Measurements from ENCODE around the gene WFS1.

Gene WFS1

DNA sequence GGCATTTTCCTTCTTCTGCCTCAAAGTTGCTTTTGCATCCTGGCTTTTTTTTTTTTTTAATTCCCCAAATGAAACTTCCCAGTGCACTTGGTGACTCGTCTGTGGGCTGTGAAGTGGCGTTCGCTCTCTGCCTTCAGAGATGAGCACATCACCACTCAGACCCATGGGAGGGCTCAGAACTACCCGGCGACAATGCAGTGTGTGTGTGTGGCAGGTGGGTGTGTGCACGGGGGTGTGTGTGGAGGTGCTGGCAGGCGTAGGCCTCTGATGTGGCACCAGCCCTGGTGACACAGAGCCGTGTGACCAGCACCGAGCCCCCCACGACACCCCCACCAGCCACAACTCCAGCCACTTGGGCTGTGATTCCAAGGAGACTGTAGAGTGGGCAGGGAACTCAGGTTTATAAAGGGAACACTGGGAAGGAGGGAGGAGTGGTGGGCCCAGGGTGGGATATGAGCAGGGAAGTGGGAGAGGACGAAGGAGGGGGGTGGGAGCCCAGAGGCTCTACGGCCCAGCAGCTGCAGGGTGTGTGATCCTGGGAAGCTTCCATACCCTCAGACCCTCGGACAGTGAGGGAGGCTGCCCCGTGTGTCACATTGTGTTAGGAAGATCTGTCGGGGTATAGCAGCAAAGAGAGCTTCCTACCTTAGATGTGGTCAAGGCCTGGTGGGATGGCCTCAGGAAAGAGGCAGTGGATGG, 6.0 kb upstream of the WFS1 start:
- DNase-seq = no peak

DNA sequence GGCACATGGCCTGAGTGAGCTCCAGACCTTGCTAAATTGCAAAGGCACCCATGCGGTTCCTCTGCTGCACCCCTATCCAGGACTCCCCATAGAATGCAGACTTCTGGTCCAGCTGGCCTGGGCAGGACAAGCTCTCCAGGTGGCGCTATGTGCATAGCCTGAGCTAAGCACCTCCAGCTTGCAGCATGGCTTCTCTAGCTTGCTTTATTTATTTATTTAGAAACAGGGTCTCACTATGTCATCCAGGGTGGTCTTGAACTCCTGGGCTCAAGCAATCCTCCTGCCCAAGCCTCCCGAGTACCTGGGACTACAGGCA, 5.5 kb upstream of the WFS1 start:
- DNase-seq = no peak

DNA sequence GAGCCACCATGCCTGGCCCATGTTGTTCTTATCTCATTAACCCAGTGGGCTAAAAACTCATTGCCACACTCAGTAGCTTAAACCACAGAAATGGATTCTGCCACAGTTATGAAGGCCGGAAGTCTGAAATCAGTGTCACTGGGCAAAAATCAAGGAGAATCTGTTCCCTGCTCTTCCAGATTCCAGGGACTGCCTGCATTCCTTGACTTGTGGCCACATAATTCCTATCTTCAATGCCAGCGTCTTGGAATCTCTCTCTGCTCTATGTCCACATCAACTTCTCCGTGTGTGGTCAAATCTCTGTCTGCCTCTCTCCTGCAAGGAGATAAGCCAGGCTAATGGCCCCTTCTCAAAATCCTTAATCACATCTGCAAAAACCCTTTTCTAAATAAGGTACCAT, 4.1 kb upstream of the WFS1 start:
- no peak for DNase-seq

DNA sequence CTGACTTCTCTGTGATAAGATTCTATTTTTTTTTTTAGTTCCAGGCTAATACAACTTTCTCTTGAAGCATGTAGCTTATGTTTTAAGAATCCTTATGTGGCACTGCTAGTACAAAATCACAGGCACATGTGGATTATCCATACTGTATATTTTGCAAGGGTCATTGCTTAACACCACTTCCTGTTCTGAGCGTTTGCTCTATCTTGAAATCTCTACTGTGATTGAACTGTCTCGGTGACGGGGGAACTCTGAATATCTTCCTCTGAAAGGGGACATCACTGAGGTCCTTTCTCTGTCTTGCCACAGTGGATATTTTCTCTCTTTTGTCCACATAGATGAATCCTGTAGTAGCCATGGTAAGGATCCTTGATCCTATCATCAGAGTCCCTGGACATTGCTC, 2.1 kb upstream of the WFS1 start:
- no peak for DNase-seq

DNA sequence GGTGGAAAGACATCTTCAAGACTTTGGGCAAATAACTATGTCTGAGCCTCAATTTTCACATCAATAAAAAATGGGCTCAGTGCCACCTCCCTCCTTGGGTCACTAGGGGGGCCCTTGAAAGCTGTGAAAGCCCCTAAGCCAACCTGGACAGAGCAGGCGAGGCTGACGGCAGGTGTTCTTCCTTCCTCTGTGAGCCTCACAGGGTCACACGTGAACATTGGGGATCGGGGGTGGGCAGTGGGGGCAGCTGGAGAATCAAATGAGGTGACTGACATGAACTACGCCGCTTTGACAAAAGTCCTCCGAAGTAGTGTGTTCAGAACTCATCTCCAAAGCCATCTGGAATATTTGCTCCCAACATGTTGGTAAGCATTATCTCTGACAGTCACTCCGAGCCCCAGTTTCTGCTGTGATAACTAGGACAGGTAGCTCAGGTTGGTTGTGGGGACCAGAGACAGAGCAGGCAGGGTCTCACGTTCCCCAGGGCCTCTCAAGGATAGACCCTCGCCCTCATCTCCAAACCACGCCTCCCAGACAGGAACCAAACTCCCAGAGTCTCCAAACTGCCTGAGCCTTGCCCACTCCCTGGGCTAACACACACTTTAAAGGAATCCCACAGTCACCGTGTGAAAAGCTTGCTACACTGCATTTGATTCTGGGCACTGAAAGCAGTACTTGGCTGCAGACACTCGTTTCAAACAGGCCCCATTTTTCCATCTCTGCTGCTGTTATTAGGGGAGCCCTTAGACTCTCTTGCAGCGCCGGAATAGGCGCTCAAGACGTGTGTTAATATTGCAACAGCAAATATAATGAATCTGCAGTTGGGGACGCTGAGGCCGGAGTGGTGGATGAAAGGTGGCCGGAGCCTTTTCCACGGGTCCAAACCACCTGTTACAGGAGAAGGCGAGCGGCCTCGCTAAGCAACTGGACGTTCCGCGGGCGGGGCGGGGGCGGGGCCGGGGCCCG, 717 bp upstream of the WFS1 start:
- DNase-seq = peak; percentile 37

DNA sequence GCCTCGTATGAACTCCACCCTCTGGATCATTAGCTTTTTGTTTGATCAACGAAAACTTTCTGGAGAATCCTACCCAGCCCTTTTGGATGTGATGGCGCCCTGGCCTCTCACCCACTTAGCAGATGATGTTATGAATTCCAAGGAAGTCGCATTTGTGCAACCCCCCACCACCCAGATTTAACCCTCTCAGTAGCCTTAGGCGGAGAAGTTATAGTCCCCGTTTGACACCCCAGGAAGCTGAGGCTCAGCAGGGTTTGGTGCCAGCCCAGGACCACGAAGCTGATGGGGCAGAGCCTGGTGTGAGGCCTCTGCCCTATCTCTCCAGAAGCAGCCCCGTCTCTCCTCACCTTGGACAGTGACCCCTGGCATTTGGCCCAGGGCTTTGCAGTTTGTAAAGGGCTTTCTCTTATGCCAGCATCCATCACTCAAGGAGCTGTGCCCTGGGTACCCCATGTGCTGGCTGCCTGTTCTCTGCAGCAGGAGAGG, 1.0 kb downstream of the WFS1 start:
- no peak for DNase-seq

DNA sequence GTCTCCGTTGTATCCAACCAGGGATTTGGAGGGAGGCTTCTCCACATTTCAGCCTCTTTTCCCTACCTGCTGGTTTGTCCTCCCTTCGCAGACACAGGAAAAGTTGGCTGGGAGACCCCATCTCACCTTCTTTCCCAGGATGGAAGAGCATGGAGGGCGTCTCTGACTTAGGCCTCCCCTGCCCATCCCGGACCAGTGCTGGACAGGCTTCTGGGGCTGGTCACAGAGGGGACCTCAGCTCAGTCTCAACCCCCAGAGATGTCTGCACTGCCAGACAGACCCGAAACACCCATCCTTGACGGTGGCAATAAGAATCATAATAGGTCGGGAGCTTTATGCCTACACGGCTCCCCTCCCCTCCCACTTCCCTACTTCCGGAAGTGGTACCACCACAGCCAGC, 1.6 kb downstream of the WFS1 start:
- no peak for DNase-seq

DNA sequence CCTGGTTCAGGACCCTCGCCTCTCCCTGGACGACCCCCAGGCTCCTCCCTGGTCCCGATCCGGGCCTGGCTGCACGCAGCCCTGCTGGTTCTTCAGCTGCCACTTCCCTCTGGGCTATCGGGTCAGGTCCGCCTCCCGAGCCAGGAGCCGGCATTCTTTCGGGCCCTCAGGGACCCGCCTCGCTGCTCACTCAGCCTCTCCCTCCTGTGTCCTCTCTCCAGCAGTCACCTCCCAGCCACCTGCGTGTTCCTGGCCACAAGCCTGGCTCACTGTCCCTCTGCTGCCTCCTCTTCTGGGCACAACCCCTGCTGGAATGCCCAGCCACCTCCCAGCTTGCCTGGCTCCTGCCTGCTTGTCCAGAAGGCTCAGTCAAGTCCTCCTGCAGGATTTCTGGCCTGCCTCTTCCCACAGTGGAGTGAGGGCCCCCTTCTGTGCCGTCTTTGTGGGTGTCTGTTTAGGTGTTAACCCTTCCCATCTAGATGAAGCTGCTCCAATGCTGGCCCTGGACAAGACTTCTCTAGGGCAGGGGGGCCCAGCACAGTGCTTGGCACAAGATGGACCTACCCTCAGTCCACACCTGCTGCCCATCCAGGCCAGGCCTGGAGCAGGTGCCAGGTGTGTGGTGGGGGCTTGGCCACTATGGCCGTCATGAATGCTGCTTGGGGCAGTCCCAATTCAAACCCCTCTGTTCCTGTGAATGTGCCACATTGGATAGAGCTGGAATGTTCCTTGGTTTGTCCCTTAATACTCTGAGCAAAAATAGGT, 2.2 kb downstream of the WFS1 start:
- no peak for DNase-seq

DNA sequence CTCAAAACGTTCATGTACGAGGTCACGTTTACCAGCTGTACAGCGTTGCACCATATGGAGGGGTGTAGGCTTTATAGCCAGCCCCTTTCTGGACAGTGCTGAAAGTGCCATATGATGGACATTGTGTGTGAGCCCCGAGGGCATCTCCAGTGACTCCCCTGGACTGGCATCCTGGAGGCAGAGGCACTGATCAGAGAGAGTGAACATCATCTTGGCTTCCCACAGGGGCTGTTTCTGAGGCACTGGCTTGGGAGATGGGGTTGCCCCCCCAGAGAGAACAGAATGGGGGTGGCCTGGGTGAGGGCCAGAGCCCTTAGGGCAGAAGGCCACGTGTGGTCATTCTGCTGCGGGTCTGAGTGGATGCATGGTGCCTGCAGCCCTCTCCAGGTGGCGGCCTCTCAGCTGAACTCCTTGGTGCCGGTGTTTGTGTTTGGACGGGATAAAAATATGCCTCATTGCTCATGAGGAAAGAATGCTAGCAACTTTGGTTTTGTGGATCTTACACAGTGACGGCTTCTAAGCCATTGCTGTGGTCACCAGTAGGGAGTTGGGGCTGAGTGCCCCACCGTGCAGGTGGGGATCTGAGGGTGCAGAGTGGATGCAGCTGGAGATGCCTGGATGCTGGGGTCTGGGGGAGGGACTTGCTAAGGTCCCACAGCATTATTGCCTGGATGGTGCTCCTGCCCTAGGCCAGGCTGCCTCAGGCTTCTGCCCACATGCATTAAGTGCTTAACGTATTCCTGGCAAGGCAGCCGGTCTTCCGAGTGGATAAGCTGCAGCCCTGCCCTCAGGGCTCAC, 3.4 kb downstream of the WFS1 start:
- DNase-seq = no peak

DNA sequence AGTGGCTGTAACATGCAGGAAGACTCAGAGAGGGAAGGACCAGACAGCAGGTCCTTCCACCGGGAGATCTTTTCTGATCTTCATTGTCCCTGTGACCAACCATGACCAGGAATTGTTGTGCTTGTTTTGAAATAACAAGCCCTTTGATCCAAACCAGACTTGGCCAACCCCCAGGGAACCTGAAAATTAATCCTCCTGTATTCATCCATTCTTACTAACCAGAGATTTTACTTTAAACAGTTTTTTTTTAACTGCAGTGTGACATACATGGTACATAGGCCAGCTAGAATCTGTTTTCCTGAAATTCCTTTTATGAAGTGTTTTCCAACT, 4.0 kb downstream of the WFS1 start:
- DNase-seq = no peak

DNA sequence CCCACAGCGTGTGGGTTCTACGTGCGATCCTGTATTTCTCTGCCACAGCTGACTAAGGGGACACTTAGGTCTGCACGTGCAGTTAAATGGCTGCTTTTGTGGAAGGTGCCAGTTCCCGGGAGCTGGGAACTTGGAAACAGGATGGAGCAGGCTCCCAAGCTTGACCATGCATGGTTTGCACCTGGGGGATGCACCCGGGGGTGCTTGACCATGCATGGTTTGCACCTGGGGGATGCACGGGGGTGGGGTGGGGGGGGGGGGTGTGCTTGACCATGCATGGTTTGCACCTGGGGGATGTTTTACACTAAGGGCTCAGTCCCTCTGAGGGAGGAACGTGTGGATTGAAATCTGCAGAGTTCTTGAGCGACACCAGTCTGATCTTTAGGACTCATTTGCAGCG, 5.7 kb downstream of the WFS1 start:
- DNase-seq = no peak

DNA sequence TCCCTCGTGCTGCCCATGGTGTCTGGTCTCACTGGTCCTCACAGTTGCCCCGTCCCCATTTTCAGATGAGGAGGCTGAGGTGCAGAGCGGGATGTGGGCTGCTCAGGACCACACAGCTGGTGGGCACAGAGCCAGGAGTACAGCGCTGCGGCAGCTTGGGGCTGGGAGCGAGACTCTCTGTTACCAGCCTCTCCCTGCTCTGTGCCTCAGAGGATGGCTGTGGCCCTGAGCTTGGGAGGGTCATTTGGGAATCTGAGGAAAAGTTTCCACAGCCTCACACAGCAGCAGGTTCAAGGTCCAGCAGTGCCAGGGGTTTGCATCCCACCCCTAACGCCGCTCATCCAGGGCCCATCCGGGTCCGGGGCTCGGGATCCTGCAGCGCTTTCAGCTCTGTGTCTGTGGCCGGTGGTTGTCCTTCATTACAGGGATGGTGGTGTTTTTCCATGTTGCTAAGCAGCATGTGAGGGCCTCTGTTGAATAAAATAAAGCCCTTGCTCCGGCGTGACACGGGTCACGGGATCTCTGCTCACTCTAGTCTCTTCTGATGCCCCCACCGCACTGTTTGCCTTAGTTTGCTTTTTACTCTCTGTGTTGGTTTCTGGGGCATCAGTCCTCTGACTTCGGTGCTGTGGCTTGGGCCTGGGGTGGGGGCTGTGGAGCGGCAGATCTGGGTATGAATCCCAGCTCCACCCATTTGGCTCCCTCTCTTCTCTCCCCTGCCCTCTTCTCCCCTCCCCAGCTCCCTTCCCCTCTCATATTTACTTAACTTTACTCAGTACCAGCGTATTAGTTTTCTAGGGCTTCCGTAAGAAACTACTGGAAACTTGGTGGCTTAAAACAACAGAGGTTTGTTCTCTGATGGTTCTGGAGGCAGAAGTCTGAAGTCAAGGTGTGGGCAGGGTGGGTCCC, 6.5 kb downstream of the WFS1 start:
- no peak for DNase-seq

DNA sequence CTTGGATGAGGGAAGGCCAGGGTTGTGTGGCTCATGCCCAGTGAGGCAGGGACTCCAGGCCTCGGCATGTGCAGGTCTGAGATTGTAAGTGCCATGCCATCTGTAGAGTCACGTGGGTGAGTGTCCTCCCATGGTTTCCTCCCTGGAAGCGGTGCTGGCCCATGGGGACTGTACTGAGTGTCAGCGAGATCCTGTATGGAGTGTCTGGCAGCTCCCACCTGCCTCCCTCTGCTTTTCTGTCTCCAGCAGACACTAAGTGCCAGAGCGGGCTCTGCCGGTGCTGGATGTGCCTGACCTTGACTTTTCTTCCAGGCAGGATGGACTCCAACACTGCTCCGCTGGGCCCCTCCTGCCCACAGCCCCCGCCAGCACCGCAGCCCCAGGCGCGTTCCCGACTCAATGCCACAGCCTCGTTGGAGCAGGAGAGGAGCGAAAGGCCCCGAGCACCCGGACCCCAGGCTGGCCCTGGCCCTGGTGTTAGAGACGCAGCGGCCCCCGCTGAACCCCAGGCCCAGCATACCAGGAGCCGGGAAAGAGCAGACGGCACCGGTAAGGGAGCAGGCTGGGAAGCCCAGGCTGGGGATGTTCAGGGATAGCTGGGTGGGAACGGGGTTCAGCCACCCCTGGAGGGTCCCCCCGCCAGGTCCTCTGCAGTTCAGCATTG, 7.6 kb downstream of the WFS1 start:
- no peak for DNase-seq

DNA sequence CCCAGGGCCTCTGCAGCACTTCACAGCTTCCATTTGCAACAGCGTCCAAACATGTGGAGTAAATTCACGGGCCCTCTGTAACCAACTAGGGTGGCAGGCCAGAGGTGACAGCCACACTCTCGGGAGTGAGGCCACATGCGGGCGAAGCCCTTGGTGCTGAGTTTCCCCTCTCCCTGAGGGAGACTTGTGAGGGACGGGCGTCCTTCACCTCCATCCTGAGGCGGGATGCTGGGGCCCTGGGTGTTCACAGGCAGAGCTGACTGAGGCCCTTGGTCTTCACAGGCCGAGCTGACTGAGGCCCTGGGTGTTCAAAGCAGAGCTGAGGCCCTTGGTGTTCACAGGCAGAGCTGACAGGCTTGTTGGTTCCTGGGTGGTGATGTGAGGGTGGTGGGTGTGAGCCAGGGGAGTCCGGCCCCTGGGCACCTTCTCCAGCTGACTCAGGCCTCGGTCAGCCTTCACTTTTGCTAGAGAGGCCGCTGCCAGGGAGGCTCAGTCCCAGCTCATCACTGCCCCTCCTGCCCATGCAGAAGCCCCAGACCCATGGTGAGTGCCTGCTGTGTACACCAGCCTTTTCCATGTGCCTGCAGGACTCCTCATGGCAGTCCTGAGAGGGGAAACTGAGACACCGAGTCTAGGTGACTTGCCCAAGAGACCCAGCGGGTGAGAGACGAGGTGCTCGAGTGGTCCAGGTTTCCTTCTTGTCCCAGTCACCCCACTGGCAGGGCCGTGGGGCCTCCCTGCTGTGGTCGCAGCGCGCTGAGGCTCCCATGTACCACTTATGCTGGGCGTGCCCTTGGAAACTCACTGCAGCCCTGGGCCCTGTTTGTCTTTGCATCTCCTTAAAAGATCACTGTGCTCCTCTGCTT, 8.5 kb downstream of the WFS1 start:
- no peak for DNase-seq

DNA sequence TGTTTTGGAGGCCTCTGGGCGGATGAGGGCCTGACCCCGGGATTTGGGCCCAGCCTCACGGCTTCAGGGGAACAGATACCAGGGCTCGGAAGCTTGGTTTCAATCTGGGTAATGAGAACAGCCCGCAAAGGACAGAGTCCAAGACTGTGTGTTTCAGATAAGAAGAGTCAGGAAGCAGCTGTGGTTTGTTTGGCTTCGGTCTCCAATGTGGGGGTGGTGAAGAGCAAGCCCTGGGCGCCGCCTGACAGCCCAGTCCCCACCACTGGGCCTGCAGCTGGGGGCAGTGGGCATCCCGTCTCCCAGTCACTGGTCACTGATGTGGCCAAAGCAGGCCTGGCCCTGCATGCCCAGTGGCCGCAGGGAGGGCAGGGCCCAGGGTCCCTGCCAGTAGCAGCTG, 9.1 kb downstream of the WFS1 start:
- no peak for DNase-seq

DNA sequence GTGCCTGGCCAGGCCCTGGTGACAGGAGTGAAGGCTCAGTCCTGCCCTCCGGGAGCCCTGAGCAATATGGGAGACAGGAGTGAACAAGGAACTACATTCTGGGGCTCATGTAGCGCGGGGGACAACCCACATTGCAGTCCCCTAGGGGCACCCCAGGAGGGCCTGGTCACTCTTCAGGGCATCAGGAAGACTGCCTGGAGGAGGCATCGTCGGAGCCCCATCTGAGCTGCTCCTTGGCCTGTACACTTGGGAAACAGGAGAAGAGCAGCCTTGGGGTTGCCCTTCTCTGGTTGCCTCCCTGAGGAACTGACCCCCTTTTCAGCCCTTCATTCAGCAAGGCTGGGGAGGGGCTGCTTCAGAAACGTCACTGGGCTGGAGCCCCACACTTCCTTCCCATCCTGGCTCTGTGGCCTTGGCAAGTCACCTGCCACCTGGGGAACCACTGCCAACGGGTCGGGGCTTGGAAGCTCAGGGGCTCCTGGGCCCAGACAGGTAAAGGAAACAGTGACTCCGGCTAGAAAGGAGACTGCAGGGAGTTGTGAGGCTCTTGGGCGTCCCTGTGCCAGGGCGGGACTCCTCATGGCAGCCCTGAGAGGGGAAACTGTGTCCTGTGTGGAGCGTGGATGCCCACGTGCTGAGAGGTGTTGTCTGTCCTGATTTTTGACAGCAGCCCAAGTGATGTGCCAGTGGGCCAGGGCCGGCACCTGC, 10.1 kb downstream of the WFS1 start:
- no peak for DNase-seq

DNA sequence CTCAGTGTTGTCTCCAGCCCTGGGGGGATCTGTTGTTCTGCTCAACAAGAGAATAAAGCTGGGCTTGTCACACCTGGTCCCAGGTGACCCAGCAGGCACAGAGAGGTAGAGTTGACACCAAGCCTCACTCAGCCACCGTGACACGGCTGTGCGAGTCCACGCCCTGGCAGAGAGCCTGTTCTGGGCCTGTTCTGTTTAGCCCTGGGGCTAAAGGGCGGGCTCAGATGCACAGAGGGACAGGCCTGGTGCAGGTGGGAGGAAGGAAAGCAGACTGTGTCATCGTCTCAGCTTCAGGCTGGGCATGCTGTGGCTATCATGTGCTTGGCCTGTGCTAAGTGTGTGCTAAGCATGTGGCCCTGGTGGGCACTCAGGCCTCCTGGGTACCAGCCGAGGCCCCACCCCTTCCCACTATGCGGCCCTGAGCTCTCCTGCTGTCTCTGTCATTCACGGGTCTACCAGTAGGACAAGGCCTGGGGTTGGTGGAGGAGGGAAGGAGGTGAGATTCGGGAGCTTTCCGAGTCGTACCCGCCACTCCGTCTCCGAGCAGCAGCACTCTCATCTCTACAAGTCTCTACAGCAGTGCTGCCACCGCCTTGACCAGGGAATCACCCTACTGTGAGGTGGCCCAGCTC, 10.8 kb downstream of the WFS1 start:
- DNase-seq = no peak

DNA sequence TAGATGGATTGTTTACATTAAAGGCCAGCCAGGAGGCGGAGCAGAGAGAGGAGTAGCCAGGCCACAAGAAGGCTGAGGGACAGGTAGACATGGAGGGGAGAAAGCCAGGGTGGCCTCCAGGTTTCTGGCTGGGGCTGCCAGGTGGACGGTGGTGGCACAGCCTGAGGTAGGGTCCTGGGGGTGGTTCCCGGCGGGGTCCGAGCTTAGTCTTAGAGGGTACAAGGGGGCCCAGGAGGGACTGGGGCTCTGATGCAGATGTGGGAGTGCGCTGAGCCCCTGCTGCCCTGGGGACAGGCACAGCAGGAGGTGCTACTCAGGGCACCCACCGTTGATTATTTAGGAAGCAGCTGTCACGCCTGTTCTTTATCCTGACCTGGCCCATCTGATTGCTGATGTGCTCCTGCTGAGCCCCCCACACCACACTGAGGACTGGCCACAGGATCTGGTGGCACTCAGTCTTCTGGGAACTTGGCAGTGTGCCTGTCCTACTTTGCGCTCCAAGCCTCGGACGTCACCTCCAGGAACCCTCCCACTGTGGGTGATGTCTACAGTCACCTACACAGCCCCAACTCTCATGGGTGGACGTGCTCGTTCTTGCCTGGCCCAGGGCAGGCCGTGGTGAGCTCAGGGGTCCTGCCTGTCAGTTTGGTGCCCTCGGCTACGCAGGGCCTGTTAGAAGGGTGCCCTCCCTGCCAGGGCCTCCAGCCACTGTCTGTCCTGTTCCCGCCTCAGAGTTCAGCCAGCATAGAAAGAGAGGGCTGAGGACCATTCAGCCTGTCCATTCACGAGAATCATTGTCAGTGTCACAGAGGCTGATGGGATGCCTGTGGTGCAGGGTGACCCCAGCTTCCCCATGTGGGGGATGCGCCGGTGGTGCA, 12.0 kb downstream of the WFS1 start:
- DNase-seq = no peak

Measured in DMS79 treated with DMSO at 0.1 percent for 48 hours (cell line).